Activated T-cell treated with anti-CD3 and anti-CD28 coated beads for 48 hours (primary cell): ENCODE results near the gene FAM3A.

ENCODE experiments used
- DNase-seq: peaks from one replicate; pipeline ENCODE4 v3.0.0-alpha.2; 2020; ENCODE audit warnings: low read depth

Gene FAM3A

DNA sequence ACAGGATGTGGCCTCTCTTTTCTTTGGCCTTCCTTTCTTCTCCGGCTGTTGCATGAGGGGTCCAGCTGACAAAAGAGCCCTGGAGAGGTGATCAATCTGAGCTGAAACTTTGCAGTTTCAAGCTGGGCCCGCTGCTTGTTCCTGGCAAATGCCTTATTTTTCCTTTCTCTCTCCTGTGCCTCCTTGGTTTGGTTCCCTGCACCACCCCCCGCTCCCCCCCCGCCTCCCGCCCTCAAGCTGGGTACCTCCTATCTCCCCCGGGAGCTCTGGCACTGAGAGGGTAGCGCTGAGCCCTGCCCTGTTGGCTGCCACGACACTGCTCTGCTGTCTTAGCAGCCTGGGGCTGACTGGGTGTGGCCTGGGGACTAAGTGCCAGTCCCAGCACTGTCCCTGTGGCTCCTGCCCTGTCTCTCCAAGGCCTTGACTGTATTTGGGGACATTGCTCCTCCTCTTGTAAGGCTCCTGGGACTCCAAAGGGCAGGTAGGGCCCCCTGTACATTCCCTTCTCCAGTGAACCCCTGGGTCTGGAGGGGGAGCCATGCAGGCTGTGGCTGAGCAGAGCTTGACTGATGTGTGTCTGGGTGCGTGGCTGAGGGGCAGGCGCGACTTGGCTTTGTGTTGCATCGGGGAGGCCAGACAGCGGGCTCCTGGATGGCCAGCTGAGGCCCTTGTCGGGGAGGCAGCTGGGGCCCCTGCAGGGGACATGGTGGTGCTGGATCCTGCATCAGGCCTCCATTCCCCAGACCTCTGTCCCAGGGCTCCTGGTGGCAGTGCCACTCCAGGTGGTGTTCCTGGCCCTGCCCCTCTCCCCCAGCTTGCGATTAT, 56.9 kb downstream of the FAM3A start:
- DNase-seq: no peak

DNA sequence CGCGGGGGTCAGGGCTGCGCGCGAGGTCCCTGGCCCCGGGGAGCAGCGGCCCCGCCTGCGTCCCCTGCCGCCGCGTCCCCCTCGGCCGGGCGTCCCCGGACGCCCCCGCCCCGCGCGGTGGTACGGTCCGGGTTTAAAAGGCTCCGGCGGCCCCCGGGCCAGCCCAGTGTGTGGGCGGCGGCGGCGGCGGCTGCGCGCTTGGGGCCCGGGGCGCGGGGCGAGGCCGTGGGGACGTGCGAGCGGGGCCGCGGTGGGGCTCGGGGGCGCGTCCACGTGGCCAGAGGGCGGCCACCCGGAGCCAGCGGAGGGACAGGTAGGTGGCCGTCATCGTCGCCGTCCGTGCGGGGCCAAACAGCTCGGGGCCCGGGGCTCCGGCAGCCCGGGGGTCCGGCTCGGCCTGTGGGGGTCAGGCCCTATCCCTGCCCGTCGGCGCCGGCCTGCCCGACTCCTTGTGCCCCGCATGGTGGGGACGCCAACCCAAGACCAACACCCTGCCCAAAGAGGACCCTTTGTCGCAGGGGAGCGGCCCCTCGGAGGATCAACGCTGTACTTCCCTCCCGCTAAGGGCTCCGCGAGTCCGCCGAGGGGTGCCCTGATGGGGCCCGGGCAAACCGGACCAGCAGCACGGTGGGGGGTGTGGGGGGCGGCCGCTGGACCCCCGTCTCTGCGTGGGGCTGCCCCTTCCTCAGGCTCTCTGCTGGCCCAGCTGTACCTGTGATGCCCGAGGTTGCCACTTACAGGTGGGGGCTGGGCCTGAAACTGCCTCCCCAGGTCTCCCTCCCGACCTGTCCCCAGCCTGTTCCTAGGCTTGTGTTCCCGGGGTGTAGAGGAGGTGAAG, 57.7 kb downstream of the FAM3A start, which contains the start of gene PLXNA3:
Gene PLXNA3, plus strand, starts transcription at position 166 of the 838 bp plus-strand sequence. CDS start 1,903 bp downstream, outside the sequence.
- DNase-seq: peak; percentile 57

DNA sequence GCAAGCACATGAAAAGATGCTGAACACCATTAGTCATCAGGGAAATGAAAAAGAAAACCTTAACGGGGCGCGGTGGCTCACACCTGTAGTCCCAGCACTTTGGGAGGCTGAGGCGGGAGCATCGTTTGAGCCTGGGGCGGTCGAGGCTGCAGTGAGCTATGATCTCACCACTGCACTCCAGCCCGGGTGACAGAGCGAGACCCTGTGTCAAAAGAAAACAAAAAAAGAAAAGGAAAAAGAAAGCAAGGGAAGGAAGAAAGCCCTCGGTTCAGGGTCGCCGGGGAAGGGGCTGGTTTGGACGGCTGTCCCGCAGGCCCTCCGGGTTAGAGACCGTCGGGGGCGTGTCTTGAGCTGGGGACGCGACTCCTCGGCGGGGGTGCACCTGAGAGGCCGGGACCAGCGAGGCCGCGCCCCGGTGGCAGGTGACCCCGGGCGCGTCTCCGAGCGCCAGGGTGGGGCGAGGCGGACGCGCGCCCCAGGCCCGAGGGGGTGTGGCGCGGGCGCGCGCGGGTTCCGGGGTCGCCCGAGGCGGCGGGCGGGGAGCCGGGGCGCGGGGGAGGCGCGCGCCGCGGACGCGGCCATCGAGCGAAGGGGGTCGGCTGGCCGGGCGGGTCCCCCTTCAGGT, 58.4 kb downstream of the FAM3A start:
- peak; percentile 49 for DNase-seq
